Left ventricle myocardium inferior (tissue), 1 donor: ENCODE results near the gene AUTS2. TPM values are rescaled to one million over a fixed set of nuclear protein-coding genes. Genes with fewer than 3 reads are reported as not detected.

ENCODE experiments used
- DNase-seq: peaks from one replicate; pipeline ENCODE4 v3.0.0-alpha.2; 2020
- H3K27ac ChIP-seq: fragments of 200-600 bp; replicated peaks from 2 replicates; pipeline ENCODE4 v1.8.0; 2021
- H3K27me3 ChIP-seq: fragments of 200-600 bp; 2 replicates; pipeline ENCODE4 v1.8.0; 2021; ENCODE audit warnings: low read depth
- H3K36me3 ChIP-seq: fragments of 200-600 bp; 2 replicates; pipeline ENCODE4 v1.8.0; 2021
- H3K4me1 ChIP-seq: fragments of 200-600 bp; 2 replicates; pipeline ENCODE4 v1.8.0; 2021
- H3K4me3 ChIP-seq: fragments of 200-600 bp; 2 replicates; pipeline ENCODE4 v1.8.0; 2021; ENCODE audit warnings: mild to moderate bottlenecking, moderate library complexity
- H3K9me3 ChIP-seq: fragments of 200-600 bp; replicated peaks from 2 replicates; pipeline ENCODE4 v1.8.0; 2021
- intact Hi-C: fragments of 100-400 bp; cut with micrococcal nuclease; formaldehyde crosslinking; loops from one replicate; pipeline ENCODE4 v1.11.0; 2022
- total RNA-seq: library from RNA; stranded (reverse); fragmentation: NEBNext Ultra II Directional; extraction: Animal tissue kit (Norgen Biotek cat#: 25700); gene quantifications from one replicate; pipeline ENCODE4 v1.2.1, GENCODE V29; 2021
- TF ChIP-seq, protein P1 (sequence below): fragments of 200-600 bp; IDR thresholded peaks from 2 replicates; pipeline ENCODE4 v1.8.0; 2021; ENCODE audit warnings: antibody characterized with exemption, mild to moderate bottlenecking, borderline replicate concordance
- donor health status: DM: no; HTN: yes; CAD: no; lungs with severe emphysema.

Gene AUTS2
- total RNA-seq, 1 donor from 2014 or later: 10.5 TPM

DNA sequence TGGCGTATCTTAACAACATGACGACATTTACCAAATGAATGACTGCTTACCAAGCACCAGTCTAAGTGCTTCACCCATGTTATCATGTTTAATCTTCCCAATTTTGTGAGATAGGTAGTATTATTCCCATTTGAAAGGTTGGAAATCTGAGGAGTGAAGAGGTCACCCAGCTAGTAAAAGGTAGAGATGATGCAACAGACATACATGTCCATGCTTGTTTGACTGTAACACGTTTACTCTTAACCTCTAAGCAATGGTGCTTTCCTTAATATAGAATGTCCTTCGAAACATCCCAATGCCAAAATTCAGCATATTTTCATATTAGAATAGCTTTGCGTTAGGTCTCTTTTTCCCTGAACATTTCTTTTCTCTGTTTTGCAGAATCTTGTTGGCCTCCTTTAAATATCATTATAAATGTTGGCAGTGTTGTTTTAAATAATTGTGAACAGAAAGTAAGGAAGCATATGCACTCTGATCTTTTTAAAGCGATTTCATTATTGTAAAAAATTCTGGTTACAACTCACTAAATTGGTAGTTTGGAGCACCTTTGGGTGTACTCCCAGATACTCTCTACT lies 722.8 kb downstream of the AUTS2 start:
- Histone ChIP-seq H3K4me3 (no peak overlapping the region), H3K9me3 (no peaks in the 10 kb centered on the region), H3K4me1 (peaks cover 7% of the 10 kb centered on the region), H3K36me3 (no peaks in the 10 kb centered on the region), H3K27ac (no peak overlapping the region), H3K27me3 (no peaks in the 10 kb centered on the region)
- intact Hi-C loops: no loop called here
- DNase-seq: no peak
- TF ChIP-seq, protein P1, sequence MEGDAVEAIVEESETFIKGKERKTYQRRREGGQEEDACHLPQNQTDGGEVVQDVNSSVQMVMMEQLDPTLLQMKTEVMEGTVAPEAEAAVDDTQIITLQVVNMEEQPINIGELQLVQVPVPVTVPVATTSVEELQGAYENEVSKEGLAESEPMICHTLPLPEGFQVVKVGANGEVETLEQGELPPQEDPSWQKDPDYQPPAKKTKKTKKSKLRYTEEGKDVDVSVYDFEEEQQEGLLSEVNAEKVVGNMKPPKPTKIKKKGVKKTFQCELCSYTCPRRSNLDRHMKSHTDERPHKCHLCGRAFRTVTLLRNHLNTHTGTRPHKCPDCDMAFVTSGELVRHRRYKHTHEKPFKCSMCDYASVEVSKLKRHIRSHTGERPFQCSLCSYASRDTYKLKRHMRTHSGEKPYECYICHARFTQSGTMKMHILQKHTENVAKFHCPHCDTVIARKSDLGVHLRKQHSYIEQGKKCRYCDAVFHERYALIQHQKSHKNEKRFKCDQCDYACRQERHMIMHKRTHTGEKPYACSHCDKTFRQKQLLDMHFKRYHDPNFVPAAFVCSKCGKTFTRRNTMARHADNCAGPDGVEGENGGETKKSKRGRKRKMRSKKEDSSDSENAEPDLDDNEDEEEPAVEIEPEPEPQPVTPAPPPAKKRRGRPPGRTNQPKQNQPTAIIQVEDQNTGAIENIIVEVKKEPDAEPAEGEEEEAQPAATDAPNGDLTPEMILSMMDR: no peak

DNA sequence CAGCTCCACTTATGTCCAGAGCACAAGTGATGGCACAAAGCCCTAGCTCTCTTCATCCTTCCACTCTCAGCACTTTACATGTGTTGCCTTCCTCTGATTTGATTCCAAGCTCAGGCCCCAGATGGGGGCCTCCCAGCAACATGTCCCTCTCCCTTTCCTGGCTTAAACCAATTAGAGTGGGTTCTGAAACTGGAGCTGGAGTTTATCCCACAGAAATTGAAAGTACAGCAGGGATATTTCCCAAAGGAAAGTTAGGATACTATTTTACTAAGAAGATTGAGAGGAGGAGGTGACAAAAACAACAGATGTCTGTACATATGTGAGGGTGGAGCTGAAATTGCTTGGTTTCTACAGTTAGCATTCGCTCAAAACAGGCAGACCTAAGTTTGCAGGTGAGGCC lies 724.6 kb downstream of the AUTS2 start:
- peaks cover 7% of the 10 kb centered on the region for H3K4me1 ChIP-seq

DNA sequence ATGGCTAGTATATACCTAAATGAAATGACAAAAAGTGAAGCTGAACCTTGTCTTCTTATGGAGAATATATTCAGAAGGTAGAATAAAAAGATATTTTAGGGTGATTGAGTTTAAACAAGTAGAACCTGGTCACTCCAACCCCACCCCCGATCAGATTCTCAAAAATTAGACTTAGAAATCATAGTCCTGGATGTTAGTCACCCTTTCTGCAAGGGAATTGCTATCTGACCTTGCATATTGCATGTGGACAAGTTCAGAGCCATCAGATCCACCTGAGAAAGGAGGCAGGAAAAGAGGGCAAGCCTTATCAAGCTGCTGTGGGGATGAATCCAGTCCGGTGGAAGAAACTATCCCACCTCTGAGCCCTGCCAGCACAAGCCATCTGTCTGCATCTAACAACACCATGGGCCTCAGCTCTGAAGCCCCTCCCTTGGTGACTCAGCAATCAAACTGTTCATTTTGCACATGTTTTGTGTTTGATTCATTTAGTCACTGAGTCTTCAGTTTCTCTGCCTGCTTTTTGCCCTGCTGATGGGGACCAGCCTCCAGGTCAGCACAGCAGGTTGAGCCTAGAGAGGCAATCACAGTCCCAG lies 727.3 kb downstream of the AUTS2 start:
- DNase-seq: no peak
- intact Hi-C loops: no loop called here

More for the DNA sequence above, 724.6 kb downstream of the AUTS2 start:
- TF ChIP-seq, protein P1: no peak
- no peaks in the 10 kb centered on the region for H3K27me3 ChIP-seq
- no peaks in the 10 kb centered on the region for H3K9me3 ChIP-seq
- intact Hi-C loops: no loop called here
- no peaks in the 10 kb centered on the region for H3K36me3 ChIP-seq
- no peak overlapping the region for H3K4me3 ChIP-seq
- no peak overlapping the region for H3K27ac ChIP-seq
- DNase-seq: no peak

DNA sequence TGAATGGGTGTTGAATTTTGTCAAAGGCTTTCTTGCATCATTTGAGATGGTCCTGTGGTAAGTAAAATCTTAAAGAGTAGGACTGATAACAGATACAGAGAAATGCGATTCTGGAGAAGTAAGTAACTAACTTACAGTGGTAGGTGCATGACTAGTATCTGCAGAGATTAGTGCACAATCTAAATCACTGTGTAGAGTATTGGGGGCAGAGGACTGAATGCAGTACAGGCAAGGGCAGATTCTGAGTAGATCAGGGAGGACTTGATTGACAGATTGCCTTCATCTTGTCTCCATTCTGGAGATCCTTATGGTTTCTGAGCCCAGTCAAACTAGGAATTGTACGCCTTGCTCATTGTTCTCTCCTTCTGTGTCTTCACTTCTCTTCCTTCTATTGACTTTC lies 736.0 kb downstream of the AUTS2 start:
- intact Hi-C loops: no loop called here
- no peaks in the 10 kb centered on the region for H3K27me3 ChIP-seq
- H3K27ac ChIP-seq: no peak overlapping the region
- H3K36me3 ChIP-seq: no peaks in the 10 kb centered on the region
- DNase-seq: no peak
- TF ChIP-seq, protein P1: no peak
- H3K4me1 ChIP-seq: no peaks in the 10 kb centered on the region
- no peaks in the 10 kb centered on the region for H3K9me3 ChIP-seq
- no peak overlapping the region for H3K4me3 ChIP-seq

More for the DNA sequence above, 727.3 kb downstream of the AUTS2 start:
- TF ChIP-seq, protein P1: no peak
- Histone ChIP-seq H3K27ac (no peak overlapping the region), H3K4me1 (peaks cover 7% of the 10 kb centered on the region), H3K27me3 (no peaks in the 10 kb centered on the region), H3K36me3 (no peaks in the 10 kb centered on the region), H3K9me3 (no peaks in the 10 kb centered on the region), H3K4me3 (no peak overlapping the region)

DNA sequence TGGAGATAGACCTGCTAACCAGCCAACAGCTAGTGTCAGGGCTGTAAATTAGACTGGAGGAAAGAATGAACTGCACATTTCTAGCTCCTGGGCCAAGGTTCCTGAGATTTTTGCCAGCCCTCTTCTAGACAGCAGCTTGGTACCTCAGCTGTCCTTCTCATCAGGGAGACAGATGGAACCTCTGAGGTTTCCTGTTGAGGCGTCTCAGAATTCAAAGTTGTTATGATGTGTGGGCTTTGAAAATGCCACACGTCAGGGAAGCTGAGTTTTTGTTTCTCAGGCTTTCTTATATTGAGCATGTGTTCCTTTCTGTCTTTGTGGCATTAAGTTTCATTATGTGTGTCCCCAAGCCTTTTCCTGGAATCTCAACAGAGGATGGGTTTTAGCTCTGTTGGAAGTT lies 736.6 kb downstream of the AUTS2 start:
- Histone ChIP-seq H3K9me3 (no peaks in the 10 kb centered on the region), H3K27me3 (no peaks in the 10 kb centered on the region), H3K27ac (no peak overlapping the region), H3K36me3 (no peaks in the 10 kb centered on the region), H3K4me1 (no peaks in the 10 kb centered on the region), H3K4me3 (no peak overlapping the region)
- intact Hi-C loops: no loop called here
- no peak for DNase-seq
- TF ChIP-seq, protein P1: no peak
